Right lobe of liver (tissue), 6 donors: ENCODE measurements around the gene ZNF439. TPM values are rescaled to one million over a fixed set of nuclear protein-coding genes. Genes with fewer than 3 reads are reported as not detected.
"Not testable (repeated sequence)": the region's sequence is repeated elsewhere in the genome, so short reads cannot be mapped to it uniquely, and the experiment has no call there.

ENCODE experiments used
- ATAC-seq, 4 donors: fragments of 200-7000 bp; cut with Tn5 transposase; one replicate each; pipeline ENCODE4 v1.9.1; 2020; ENCODE audit warnings: mild to moderate bottlenecking in 4 of 4, moderate library complexity in 4 of 4
- DNase-seq, 3 donors: peaks; one replicate each; pipeline ENCODE4 v3.0.0-alpha.2; 2020
- H3K27ac ChIP-seq, 3 donors: fragments of 200-600 bp; one replicate each; pipeline ENCODE4 v1.8.0; 2022
- H3K27me3 ChIP-seq, 2 donors: fragments of 200-600 bp; one replicate each; pipeline ENCODE4 v1.8.0; 2022
- H3K36me3 ChIP-seq, 4 donors: fragments of 200-600 bp; sonication (generic) in 1 of 4; one replicate each; pipeline versions ENCODE4 v1.5.1 to v1.8.0; 2017 to 2022; ENCODE audit warnings: control low read depth in 1 of 4
- H3K4me1 ChIP-seq, 4 donors: fragments of 200-600 bp; sonication (generic) in 1 of 4; one replicate each; pipeline versions ENCODE4 v1.5.1 to v1.8.0; 2017 to 2022; ENCODE audit warnings: control low read depth in 1 of 4
- H3K4me3 ChIP-seq, 3 donors: fragments of 200-600 bp; one replicate each; pipeline ENCODE4 v1.8.0; 2022
- H3K9me3 ChIP-seq, 4 donors: fragments of 200-600 bp; sonication (generic) in 1 of 4; one replicate each; pipeline versions ENCODE4 v1.5.1 to v1.8.0; 2017 to 2022; ENCODE audit warnings: control low read depth in 1 of 4
- POLR2A ChIP-seq: fragments of 450-650 bp; IDR thresholded peaks from one replicate; pipeline ENCODE4 v1.6.1; 2017; ENCODE audit warnings: antibody characterized with exemption, mild to moderate bottlenecking
- WGBS: methylation state at CpG from one replicate; pipeline ENCODE4 v1.1.6; 2018; ENCODE audit warnings: low coverage, low lambda C conversion rate; ENCODE audit not compliant: insufficient coverage; ENCODE audit errors: missing lambda C conversion rate; 5-methylcytosine and 5-hydroxymethylcytosine counted together
- intact Hi-C, 2 donors: fragments of 100-400 bp; cut with DNase I; formaldehyde crosslinking; loops; one replicate each; pipeline versions ENCODE4 v1.11.2 to v1.14.1; 2022
- total RNA-seq, 6 experiments: library from RNA; depleted of rRNA in 2 of 6; stranded (reverse); fragments of >200 nt in 2 of 6; fragmentation: NEBNext Ultra II Directional in 3 of 6; extraction: Animal tissue kit (Norgen Biotek cat#: 25700) in 3 of 6; gene quantifications; one replicate each; pipeline versions ENCODE4 v1.1.0 to v1.2.4, GENCODE V29; 2016 to 2023
- TF ChIP-seq, protein P1 (sequence below), 4 donors: fragments of 200-600 bp in 3 of 4; fragments of 450-650 bp in 1 of 4; IDR thresholded peaks; one replicate each; pipeline versions ENCODE4 v1.5.1 to v1.8.0; 2016 to 2022; ENCODE audit warnings: antibody characterized with exemption in 4 of 4, mild to moderate bottlenecking in 2 of 4
- donor health status: DM: no; HTN: yes; CAD: no.
- donor health status: DM: no; HTN: no; CAD: no.
- donor health status: DM: no; HTN: no; CAD: no.
- donor health status: DM: no; HTN: yes; CAD: no.
- donor health status: DM: no; HTN: yes; CAD: no.

The ZNF439 gene
- total RNA-seq, 6 experiments from 2014 or later, result 0.43 to 1.3 (median 0.66) TPM

DNA sequence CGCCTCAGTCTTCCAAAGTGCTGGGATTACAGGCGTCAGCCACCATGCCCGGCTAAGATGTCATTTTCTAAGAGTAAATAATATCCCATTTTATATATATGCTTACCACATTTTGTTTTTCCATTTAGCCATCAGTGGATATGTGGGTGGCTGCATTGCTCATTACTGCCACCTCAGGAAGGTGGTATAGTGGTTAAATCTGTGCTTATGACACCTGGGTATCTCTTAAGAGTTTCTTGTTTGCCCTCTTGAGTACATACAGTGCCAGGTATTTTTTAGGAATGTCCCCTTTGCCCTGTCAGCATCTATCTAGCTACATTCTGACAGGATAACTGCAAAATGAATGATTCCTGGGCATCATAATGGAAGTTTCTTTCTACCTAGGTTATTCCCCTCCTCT, 53.7 kb downstream of the ZNF439 start:
- H3K4me3 ChIP-seq, result no peak overlapping the region
- peaks cover 7 to 57% (median 39%) of the 10 kb centered on the region in 4 donors for H3K9me3 ChIP-seq
- peaks cover 6 to 31% (median 10%) of the 10 kb centered on the region in 4 donors for H3K36me3 ChIP-seq
- TF ChIP-seq POLR2A, result no peak
- TF ChIP-seq, protein P1, sequence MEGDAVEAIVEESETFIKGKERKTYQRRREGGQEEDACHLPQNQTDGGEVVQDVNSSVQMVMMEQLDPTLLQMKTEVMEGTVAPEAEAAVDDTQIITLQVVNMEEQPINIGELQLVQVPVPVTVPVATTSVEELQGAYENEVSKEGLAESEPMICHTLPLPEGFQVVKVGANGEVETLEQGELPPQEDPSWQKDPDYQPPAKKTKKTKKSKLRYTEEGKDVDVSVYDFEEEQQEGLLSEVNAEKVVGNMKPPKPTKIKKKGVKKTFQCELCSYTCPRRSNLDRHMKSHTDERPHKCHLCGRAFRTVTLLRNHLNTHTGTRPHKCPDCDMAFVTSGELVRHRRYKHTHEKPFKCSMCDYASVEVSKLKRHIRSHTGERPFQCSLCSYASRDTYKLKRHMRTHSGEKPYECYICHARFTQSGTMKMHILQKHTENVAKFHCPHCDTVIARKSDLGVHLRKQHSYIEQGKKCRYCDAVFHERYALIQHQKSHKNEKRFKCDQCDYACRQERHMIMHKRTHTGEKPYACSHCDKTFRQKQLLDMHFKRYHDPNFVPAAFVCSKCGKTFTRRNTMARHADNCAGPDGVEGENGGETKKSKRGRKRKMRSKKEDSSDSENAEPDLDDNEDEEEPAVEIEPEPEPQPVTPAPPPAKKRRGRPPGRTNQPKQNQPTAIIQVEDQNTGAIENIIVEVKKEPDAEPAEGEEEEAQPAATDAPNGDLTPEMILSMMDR (IDR thresholded peaks at IDR 0.05), result no peak
- H3K27me3 ChIP-seq, result no peaks in the 10 kb centered on the region
- H3K4me1 ChIP-seq, result no peaks in the 10 kb centered on the region
- no peak for DNase-seq
- ATAC-seq, result no peak
- WGBS, result 100% methylated on average over 3 of the region's 3 CpGs
- intact Hi-C loops, result no loop called here
- no peak overlapping the region for H3K27ac ChIP-seq

DNA sequence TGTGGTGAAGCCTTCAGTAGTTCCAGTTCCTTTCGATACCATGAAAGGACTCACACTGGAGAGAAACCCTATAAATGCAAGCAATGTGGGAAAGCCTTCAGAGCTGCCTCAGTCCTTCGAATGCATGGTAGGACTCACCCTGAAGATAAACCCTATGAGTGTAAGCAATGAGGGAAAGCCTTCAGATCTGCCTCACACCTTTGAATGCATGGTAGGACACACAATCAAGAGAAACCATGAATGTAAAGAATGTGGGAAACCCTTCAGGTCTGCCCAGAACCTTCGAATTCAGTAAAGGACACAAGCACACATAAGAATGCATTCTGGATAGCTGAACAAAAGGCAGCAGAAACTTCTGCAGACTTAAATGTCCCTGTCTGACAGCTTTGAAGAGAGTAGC, 57.4 kb downstream of the ZNF439 start:
- peaks cover 7 to 62% (median 35%) of the 10 kb centered on the region in 4 donors for H3K9me3 ChIP-seq
- TF ChIP-seq, protein P1 (IDR thresholded peaks at IDR 0.05), result no peak
- no peak for TF ChIP-seq POLR2A
- WGBS, result 88% methylated on average over 3 of the region's 3 CpGs

DNA sequence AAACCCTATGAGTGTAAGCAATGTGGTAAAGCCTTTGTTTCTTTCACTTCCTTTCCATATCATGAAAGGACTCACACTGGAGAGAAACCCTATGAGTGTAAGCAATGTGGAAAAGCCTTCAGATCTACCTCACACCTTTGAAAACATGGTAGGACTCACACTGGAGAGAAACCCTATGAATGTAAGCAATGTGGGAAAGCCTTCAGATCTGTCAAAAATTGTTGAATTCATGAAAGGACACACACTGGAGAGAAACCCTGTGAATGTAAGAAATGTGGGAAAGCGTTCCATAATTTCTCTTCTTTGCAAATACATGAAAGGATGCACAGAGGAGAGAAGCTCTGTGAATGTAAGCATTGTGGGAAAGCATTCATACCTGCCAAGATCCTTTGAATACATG, 63.4 kb downstream of the ZNF439 start:
- H3K4me3 ChIP-seq, H3K27me3 ChIP-seq, H3K4me1 ChIP-seq, ATAC-seq, intact Hi-C loops, H3K27ac ChIP-seq, H3K36me3 ChIP-seq, DNase-seq: not testable (repeated sequence)
- 92% methylated on average over 1 of the region's 1 CpG for WGBS
- peaks cover 2 to 43% (median 23%) of the 10 kb centered on the region in 4 donors for H3K9me3 ChIP-seq

More for the DNA sequence above, 57.4 kb downstream of the ZNF439 start:
- ATAC-seq (no peak), DNase-seq (no peak)
- no peaks in the 10 kb centered on the region for H3K27me3 ChIP-seq
- no peak overlapping the region for H3K4me3 ChIP-seq
- peaks cover 6 to 29% (median 10%) of the 10 kb centered on the region in 4 donors for H3K36me3 ChIP-seq
- no peak overlapping the region for H3K27ac ChIP-seq
- H3K4me1 ChIP-seq, result no peaks in the 10 kb centered on the region
- intact Hi-C loops, result no loop called here

DNA sequence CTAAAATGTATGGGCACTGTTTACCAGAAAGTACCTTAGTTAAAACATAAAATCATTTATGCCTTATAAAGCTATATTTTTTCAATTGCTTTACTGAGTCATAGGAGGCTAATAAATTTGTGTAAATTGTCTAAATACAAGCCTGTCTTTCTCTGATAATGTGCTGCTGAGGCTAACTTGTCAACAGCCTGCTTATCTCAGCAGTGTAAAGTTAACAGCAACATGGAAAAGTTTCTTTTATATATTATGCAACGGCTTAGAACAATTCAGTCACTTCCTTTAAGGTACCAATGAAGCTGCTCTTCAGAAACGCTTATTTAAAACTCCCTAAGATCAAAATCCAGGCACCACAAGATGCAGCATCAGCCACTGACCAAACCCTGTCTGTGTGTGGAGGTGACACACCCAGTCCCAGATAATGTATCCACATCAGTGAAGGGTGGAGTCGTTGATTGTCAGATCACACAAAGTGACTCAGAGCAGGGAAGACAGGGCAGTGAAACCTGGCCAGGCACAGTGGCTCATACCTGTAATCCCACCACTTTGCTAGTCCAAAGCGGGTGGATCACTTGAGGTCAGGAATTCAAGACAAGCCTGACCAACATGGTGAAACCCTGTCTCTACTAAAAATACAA, 66.0 kb downstream of the ZNF439 start:
- DNase-seq, intact Hi-C loops, H3K36me3 ChIP-seq, H3K4me3 ChIP-seq, H3K27me3 ChIP-seq, H3K27ac ChIP-seq, ATAC-seq, H3K4me1 ChIP-seq: not testable (repeated sequence)
- H3K9me3 ChIP-seq, result peaks cover 2 to 32% (median 21%) of the 10 kb centered on the region in 4 donors
- WGBS, result 84% methylated on average over 2 of the region's 4 CpGs

Other genes with a start within 250 kb of the ZNF439 start
- 1 to 10 TPM; 2.9 to 5.1 (median 3.4) TPM for gene ZNF823, start 109.8 kb upstream of the ZNF439 start, total RNA-seq
- gene ZNF441, start 81.7 kb upstream of the ZNF439 start, total RNA-seq, result 1 to 10 TPM; 2.6 to 4.4 (median 3.2) TPM
- gene ZNF491, start 50.2 kb upstream of the ZNF439 start, total RNA-seq, result 1 to 10 TPM in 2 of 6 experiments, under 1 TPM in 4; 0.37 to 1.3 (median 0.98) TPM
- 1 to 10 TPM; 2.0 to 5.6 (median 3.7) TPM for gene ZNF440, start 34.5 kb upstream of the ZNF439 start, total RNA-seq
- 1 to 10 TPM; 6.1 to 10.0 (median 9.2) TPM for gene ZNF69, start 39.1 kb downstream of the ZNF439 start, total RNA-seq
- gene ZNF700, start 76.4 kb downstream of the ZNF439 start, total RNA-seq, result 1 to 10 TPM; 5.1 to 7.6 (median 5.5) TPM
- gene ZNF763, start 116.3 kb downstream of the ZNF439 start, total RNA-seq, result 1 to 10 TPM in 2 of 6 experiments, under 1 TPM in 4; 0.25 to 2.6 (median 0.70) TPM
- 1 to 10 TPM; 1.1 to 7.4 (median 2.5) TPM for gene ZNF433, start 187.0 kb downstream of the ZNF439 start, total RNA-seq
- under 1 TPM in 4 of 6 experiments, not detected in 2; 0.29 to 0.32 (median 0.31) TPM for gene ZNF878, start 204.2 kb downstream of the ZNF439 start, total RNA-seq
- 1 to 10 TPM; 2.2 to 8.6 (median 3.1) TPM for gene ZNF844, start 216.0 kb downstream of the ZNF439 start, total RNA-seq